WERI-Rb-1 (cell line): ENCODE data around the gene FBXW11.

Experiments used
- DNase-seq: peaks from one replicate; pipeline ENCODE4 v3.0.0-alpha.2; 2020
- H3K27ac ChIP-seq: fragments of 250-450 bp; sonication (Bioruptor Pico); 2 replicates; pipeline ENCODE4 v1.5.1; 2020; ENCODE audit warnings: mild to moderate bottlenecking, moderate library complexity
- H3K27me3 ChIP-seq: fragments of 250-450 bp; sonication (Bioruptor Pico); 2 replicates; pipeline ENCODE4 v1.5.1; 2021; ENCODE audit warnings: mild to moderate bottlenecking, low read depth, moderate library complexity; ENCODE audit not compliant: insufficient read depth, severe bottlenecking
- H3K36me3 ChIP-seq: fragments of 250-450 bp; sonication (Bioruptor Pico); 2 replicates; pipeline ENCODE4 v1.5.1; 2020; ENCODE audit warnings: mild to moderate bottlenecking, moderate library complexity
- H3K4me3 ChIP-seq: 2 replicates; pipeline ENCODE4 v1.5.1; 2011; ENCODE audit warnings: low read depth, mild to moderate bottlenecking, control low read depth, low read length
- H3K9me3 ChIP-seq: fragments of 250-450 bp; sonication (Bioruptor Pico); 2 replicates; pipeline ENCODE4 v1.5.1; 2021; ENCODE audit warnings: mild to moderate bottlenecking, moderate library complexity; ENCODE audit not compliant: severe bottlenecking
- CTCF ChIP-seq: IDR thresholded peaks from 2 replicates; pipeline ENCODE4 v1.5.1; 2011; ENCODE audit warnings: low read depth, mild to moderate bottlenecking, control low read depth, inconsistent platforms, low read length

FBXW11 gene

GRCh38 chr5:171965745-171966144, 40.7 kb downstream of the FBXW11 start:
- H3K4me3 ChIP-seq = no peak overlapping the region
- H3K27me3 ChIP-seq = no peaks in the 10 kb centered on the region
- DNase-seq = no peak
- no peak for TF ChIP-seq CTCF
- H3K9me3 ChIP-seq = no peaks in the 10 kb centered on the region
- H3K27ac ChIP-seq = no peak overlapping the region
- H3K36me3 ChIP-seq = no peaks in the 10 kb centered on the region

GRCh38 chr5:171963416-171963815, 43.0 kb downstream of the FBXW11 start:
- H3K9me3 ChIP-seq = no peaks in the 10 kb centered on the region
- H3K36me3 ChIP-seq = no peaks in the 10 kb centered on the region
- H3K27ac ChIP-seq = no peak overlapping the region
- TF ChIP-seq CTCF = no peak
- H3K4me3 ChIP-seq = no peak overlapping the region
- DNase-seq = no peak
- H3K27me3 ChIP-seq = no peaks in the 10 kb centered on the region

- no peak for DNase-seq
- no peaks in the 10 kb centered on the region for H3K36me3 ChIP-seq
- no peak for TF ChIP-seq CTCF
Observed at GRCh38 chr5:171961117-171961516, 45.3 kb downstream of the FBXW11 start.

GRCh38 chr5:171957591-171958251, 48.7 kb downstream of the FBXW11 start:
- H3K4me3 ChIP-seq = no peak overlapping the region
- H3K36me3 ChIP-seq = no peaks in the 10 kb centered on the region
- H3K27ac ChIP-seq = no peak overlapping the region
- H3K27me3 ChIP-seq = no peaks in the 10 kb centered on the region
- DNase-seq = no peak
- H3K9me3 ChIP-seq = no peaks in the 10 kb centered on the region
- TF ChIP-seq CTCF = no peak

More at GRCh38 chr5:171961117-171961516, 45.3 kb downstream of the FBXW11 start:
- Histone ChIP-seq H3K9me3 (no peaks in the 10 kb centered on the region), H3K4me3 (no peak overlapping the region), H3K27ac (no peak overlapping the region), H3K27me3 (no peaks in the 10 kb centered on the region)

- no peak overlapping the region for H3K27ac ChIP-seq
- DNase-seq = no peak
- no peaks in the 10 kb centered on the region for H3K36me3 ChIP-seq
- TF ChIP-seq CTCF = no peak
- no peak overlapping the region for H3K4me3 ChIP-seq
- no peaks in the 10 kb centered on the region for H3K27me3 ChIP-seq
- H3K9me3 ChIP-seq = no peaks in the 10 kb centered on the region
Observed at GRCh38 chr5:171956887-171957495, 49.4 kb downstream of the FBXW11 start.
